Measurements from ENCODE around the gene TLE5.

GRCh38 chr19:3027292-3027691, 35.0 kb downstream of the TLE5 start:
- TF ChIP-seq EZH2 (IDR thresholded peaks at IDR 0.05; ENCODE audit: borderline replicate concordance) (no peak), CTCF (IDR thresholded peaks at IDR 0.05; ENCODE audit: poor library complexity) (no peak)

All from hepatocyte (in vitro differentiated cells).